ENCODE measurements around the gene BCL10.
A peak's percentile ranks its signal among the peaks of the same experiment; 100 is the strongest.

DNA sequence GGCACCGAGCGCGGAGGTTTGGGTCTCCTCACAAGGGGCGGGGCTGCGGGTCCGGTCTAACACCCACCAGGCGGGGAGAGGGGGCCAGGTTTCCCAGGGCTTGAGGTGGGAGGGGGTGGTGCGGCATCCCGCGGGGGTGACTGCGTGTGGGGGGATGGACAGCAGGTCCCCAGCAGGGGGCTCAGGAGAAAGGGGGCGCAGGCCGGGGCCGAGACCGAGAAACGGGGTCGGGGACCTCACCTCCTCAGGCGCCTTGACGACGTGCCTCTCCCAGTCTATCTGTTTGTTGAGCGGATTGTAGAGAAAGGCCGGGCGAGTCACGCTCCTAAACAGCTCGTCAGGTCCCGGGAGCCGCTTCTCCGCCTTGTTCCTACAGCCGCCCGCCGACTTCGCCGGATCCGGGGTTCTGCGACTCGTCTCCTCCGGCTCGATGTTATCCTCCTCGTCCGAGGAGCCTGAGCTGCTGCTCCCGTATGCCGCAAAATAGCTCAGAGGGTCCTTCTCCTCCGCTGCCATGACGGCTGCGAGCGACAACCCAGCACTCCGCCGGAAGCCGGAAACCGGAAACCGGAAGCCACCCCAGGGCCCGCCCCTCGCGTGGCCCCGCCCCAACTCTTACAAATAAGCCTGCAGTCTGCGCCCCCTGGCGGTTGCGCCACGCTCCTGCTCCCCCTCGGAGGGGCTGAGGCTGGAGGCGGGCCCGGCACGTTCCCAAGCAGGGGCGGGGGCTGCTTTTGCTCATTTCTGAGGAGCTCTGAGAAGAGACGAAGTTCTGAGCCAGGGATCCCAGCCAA, 17.1 kb downstream of the BCL10 start, which contains the start of gene C1orf52:
- TF ChIP-seq, protein P1, sequence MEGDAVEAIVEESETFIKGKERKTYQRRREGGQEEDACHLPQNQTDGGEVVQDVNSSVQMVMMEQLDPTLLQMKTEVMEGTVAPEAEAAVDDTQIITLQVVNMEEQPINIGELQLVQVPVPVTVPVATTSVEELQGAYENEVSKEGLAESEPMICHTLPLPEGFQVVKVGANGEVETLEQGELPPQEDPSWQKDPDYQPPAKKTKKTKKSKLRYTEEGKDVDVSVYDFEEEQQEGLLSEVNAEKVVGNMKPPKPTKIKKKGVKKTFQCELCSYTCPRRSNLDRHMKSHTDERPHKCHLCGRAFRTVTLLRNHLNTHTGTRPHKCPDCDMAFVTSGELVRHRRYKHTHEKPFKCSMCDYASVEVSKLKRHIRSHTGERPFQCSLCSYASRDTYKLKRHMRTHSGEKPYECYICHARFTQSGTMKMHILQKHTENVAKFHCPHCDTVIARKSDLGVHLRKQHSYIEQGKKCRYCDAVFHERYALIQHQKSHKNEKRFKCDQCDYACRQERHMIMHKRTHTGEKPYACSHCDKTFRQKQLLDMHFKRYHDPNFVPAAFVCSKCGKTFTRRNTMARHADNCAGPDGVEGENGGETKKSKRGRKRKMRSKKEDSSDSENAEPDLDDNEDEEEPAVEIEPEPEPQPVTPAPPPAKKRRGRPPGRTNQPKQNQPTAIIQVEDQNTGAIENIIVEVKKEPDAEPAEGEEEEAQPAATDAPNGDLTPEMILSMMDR (IDR thresholded peaks at IDR 0.05): peak; percentile 95
- TF ChIP-seq JUND (IDR thresholded peaks at IDR 0.05): no peak
- peak; percentile 91 for TF ChIP-seq ELF1 (IDR thresholded peaks at IDR 0.05)
- no peak for TF ChIP-seq USF1 (IDR thresholded peaks at IDR 0.05; ENCODE audit: borderline replicate concordance, low read depth)
- no peak for TF ChIP-seq EZH2phosphoT487 (IDR thresholded peaks at IDR 0.05; ENCODE audit: borderline replicate concordance, low read depth)
- TF ChIP-seq TEAD4 (IDR thresholded peaks at IDR 0.05; ENCODE audit: borderline replicate concordance, insufficient read depth): no peak

All from SK-N-SH (cell line).